NCI-H2029 (cell line): ENCODE results near the gene MCU.
"Not testable (repeated sequence)": the region's sequence is repeated elsewhere in the genome, so short reads cannot be mapped to it uniquely, and the experiment has no call there.

Experiments used
- DNase-seq: peaks from one replicate; lab custom pipeline; 2025; lab: John Stamatoyannopoulos, UW

The MCU gene

GRCh38 chr10:72762042-72762441 is 70.1 kb downstream of the MCU start:
- no peak for DNase-seq

- no peak for DNase-seq
These were observed 71.3 kb downstream of the MCU start for GRCh38 chr10:72763201-72763600.

- no peak for DNase-seq
These were observed 72.2 kb downstream of the MCU start for GRCh38 chr10:72764151-72764550.

- no peak for DNase-seq
These were observed 73.3 kb downstream of the MCU start for GRCh38 chr10:72765051-72765745.

GRCh38 chr10:72771195-72771594 is 79.3 kb downstream of the MCU start:
- DNase-seq: not testable (repeated sequence)

- DNase-seq: no peak
These were observed 80.1 kb downstream of the MCU start for GRCh38 chr10:72772031-72772430.

GRCh38 chr10:72779874-72780273 is 87.9 kb downstream of the MCU start:
- DNase-seq: no peak

GRCh38 chr10:72782649-72783330 is 90.8 kb downstream of the MCU start:
- no peak for DNase-seq

- no peak for DNase-seq
These were observed 91.5 kb downstream of the MCU start for GRCh38 chr10:72783410-72783833.

GRCh38 chr10:72784551-72785351 is 92.8 kb downstream of the MCU start:
- no peak for DNase-seq

GRCh38 chr10:72785409-72785808 is 93.5 kb downstream of the MCU start:
- DNase-seq: no peak

GRCh38 chr10:72790216-72790990 is 98.5 kb downstream of the MCU start:
- DNase-seq: peak; percentile 6

GRCh38 chr10:72792288-72792687 is 100.3 kb downstream of the MCU start:
- DNase-seq: no peak

GRCh38 chr10:72793752-72794151 is 101.8 kb downstream of the MCU start:
- no peak for DNase-seq

GRCh38 chr10:72794260-72794659 is 102.3 kb downstream of the MCU start:
- DNase-seq: no peak

- DNase-seq: no peak
These were observed 104.1 kb downstream of the MCU start for GRCh38 chr10:72796042-72796441.

GRCh38 chr10:72796538-72796937 is 104.6 kb downstream of the MCU start:
- DNase-seq: no peak

- DNase-seq: peak; percentile 7
These were observed 108.2 kb downstream of the MCU start for GRCh38 chr10:72800000-72800740.

GRCh38 chr10:72800741-72801092 is 108.8 kb downstream of the MCU start:
- no peak for DNase-seq

GRCh38 chr10:72801263-72801868 is 109.4 kb downstream of the MCU start:
- no peak for DNase-seq

GRCh38 chr10:72802332-72802731 is 110.4 kb downstream of the MCU start:
- no peak for DNase-seq
